ENCODE data around the gene RUFY4. TPM values are rescaled to one million over a fixed set of nuclear protein-coding genes. Genes with fewer than 3 reads are reported as not detected.

RUFY4 gene
- polyA plus RNA-seq (ENCODE audit: insufficient read length): 0.13 TPM

GRCh38 chr2:218068721-218069334, at the start of gene RUFY4:
Gene RUFY4, plus strand, starts transcription at chr2:218069253. Its CDS starts 1,353 bp downstream, at chr2:218070606.
- peak; percentile 74 for DNase-seq

- no peak for DNase-seq
Measured at GRCh38 chr2:218019411-218020060, 49.5 kb upstream of the RUFY4 start.

- DNase-seq: no peak
Measured at GRCh38 chr2:218020281-218020680, 48.8 kb upstream of the RUFY4 start.

GRCh38 chr2:218020966-218021535, 48.0 kb upstream of the RUFY4 start:
- no peak for DNase-seq

GRCh38 chr2:218021536-218022071, 47.4 kb upstream of the RUFY4 start:
- no peak for DNase-seq

- no peak for DNase-seq
Measured at GRCh38 chr2:218022131-218022850, 46.8 kb upstream of the RUFY4 start.

- no peak for DNase-seq
Measured at GRCh38 chr2:218022851-218023530, 46.1 kb upstream of the RUFY4 start.

GRCh38 chr2:218023636-218024035, 45.4 kb upstream of the RUFY4 start:
- DNase-seq: no peak

GRCh38 chr2:218024336-218024735, 44.7 kb upstream of the RUFY4 start:
- no peak for DNase-seq

GRCh38 chr2:218024871-218025270, 44.2 kb upstream of the RUFY4 start:
- DNase-seq: no peak

- no peak for DNase-seq
Measured at GRCh38 chr2:218026244-218026643, 42.8 kb upstream of the RUFY4 start.

GRCh38 chr2:218026676-218027425, 42.2 kb upstream of the RUFY4 start:
- no peak for DNase-seq

GRCh38 chr2:218027426-218028188, 41.4 kb upstream of the RUFY4 start:
- DNase-seq: no peak

- no peak for DNase-seq
Measured at GRCh38 chr2:218028189-218028495, 40.9 kb upstream of the RUFY4 start.

GRCh38 chr2:218028562-218029348, 40.3 kb upstream of the RUFY4 start:
- DNase-seq: no peak

GRCh38 chr2:218029366-218030360, 39.4 kb upstream of the RUFY4 start:
- no peak for DNase-seq

GRCh38 chr2:218030409-218031195, 38.5 kb upstream of the RUFY4 start:
- DNase-seq: no peak

- DNase-seq: no peak
Measured at GRCh38 chr2:218031261-218031660, 37.8 kb upstream of the RUFY4 start.

Measured in hindlimb muscle (tissue), 1 donor.